AG09309 (cell line): ENCODE data around the gene DHRS7.
A peak's percentile ranks its signal among the peaks of the same experiment; 100 is the strongest.

Experiments used
- DNase-seq: peaks from one replicate; pipeline ENCODE4 v3.0.0-alpha.2; 2010; ENCODE audit warnings: low read depth
- H3K4me3 ChIP-seq: 2 replicates; pipeline ENCODE4 v1.5.1; 2011; ENCODE audit warnings: mild to moderate bottlenecking, low read depth, low read length, moderate library complexity; ENCODE audit not compliant: control insufficient read depth
- CTCF ChIP-seq: IDR thresholded peaks from 2 replicates; pipeline ENCODE4 v1.5.1; 2011; ENCODE audit warnings: mild to moderate bottlenecking, low read depth, low read length, inconsistent platforms; ENCODE audit not compliant: insufficient read depth, control insufficient read depth; ENCODE audit errors: missing control alignments

Gene DHRS7

GRCh38 chr14:60184146-60184904 lies 19.1 kb upstream of the DHRS7 start:
- peak; percentile 41 for TF ChIP-seq CTCF
- peak; percentile 49 for DNase-seq
- H3K4me3 ChIP-seq, result no peak overlapping the region

GRCh38 chr14:60183741-60184140 lies 18.5 kb upstream of the DHRS7 start:
- H3K4me3 ChIP-seq, result no peak overlapping the region
- DNase-seq, result no peak
- TF ChIP-seq CTCF, result no peak

- no peak overlapping the region for H3K4me3 ChIP-seq
- DNase-seq, result no peak
- no peak for TF ChIP-seq CTCF
Measured at GRCh38 chr14:60183138-60183537, 17.9 kb upstream of the DHRS7 start.

GRCh38 chr14:60179431-60179869 lies 14.3 kb upstream of the DHRS7 start:
- DNase-seq, result peak; percentile 20
- no peak overlapping the region for H3K4me3 ChIP-seq

GRCh38 chr14:60178820-60179219 lies 13.6 kb upstream of the DHRS7 start:
- H3K4me3 ChIP-seq, result no peak overlapping the region
- TF ChIP-seq CTCF, result no peak
- no peak for DNase-seq

More at GRCh38 chr14:60179431-60179869, 14.3 kb upstream of the DHRS7 start:
- no peak for TF ChIP-seq CTCF

- no peak for DNase-seq
- no peak overlapping the region for H3K4me3 ChIP-seq
- TF ChIP-seq CTCF, result no peak
Measured at GRCh38 chr14:60178164-60178563, 13.0 kb upstream of the DHRS7 start.

- no peak overlapping the region for H3K4me3 ChIP-seq
- TF ChIP-seq CTCF, result no peak
- no peak for DNase-seq
Measured at GRCh38 chr14:60175255-60175902, 10.2 kb upstream of the DHRS7 start.
